ENCODE data around the gene RIPOR2.
A peak's percentile ranks its signal among the peaks of the same experiment; 100 is the strongest.

The RIPOR2 gene

GRCh38 chr6:24911796-24912382, 23.9 kb downstream of the RIPOR2 start:
- no peaks in the 10 kb centered on the region for H3K36me3 Mint-ChIP-seq (ENCODE audit: low read depth)
- peaks cover 38% of the 10 kb centered on the region for H3K27me3 Mint-ChIP-seq (ENCODE audit: low read depth)

GRCh38 chr6:24910961-24911725, 24.6 kb downstream of the RIPOR2 start:
- H3K27me3 Mint-ChIP-seq (ENCODE audit: low read depth): peaks cover 38% of the 10 kb centered on the region
- no peaks in the 10 kb centered on the region for H3K9me3 Mint-ChIP-seq
- no peak for TF ChIP-seq CTCF (IDR thresholded peaks at IDR 0.05; ENCODE audit: unreplicated experiment in 3 of 3)

More at GRCh38 chr6:24911796-24912382, 23.9 kb downstream of the RIPOR2 start:
- Mint-ChIP-seq H3K27ac (peak overlapping the region; percentile 28 to 82 (median 59)), H3K4me1 (peaks cover 69% of the 10 kb centered on the region), H3K9me3 (no peaks in the 10 kb centered on the region), H3K4me3 (peak overlapping the region; percentile 89 to 95 (median 93))
- TF ChIP-seq CTCF (IDR thresholded peaks at IDR 0.05; ENCODE audit: unreplicated experiment in 3 of 3): no peak

GRCh38 chr6:24910331-24910960, 25.3 kb downstream of the RIPOR2 start:
- Mint-ChIP-seq H3K4me1 (peaks cover 74% of the 10 kb centered on the region), H3K4me3 (peak overlapping the region; percentile 89 to 95 (median 93)), H3K9me3 (no peaks in the 10 kb centered on the region)

More at GRCh38 chr6:24910961-24911725, 24.6 kb downstream of the RIPOR2 start:
- peak overlapping the region; percentile 89 to 95 (median 93) for H3K4me3 Mint-ChIP-seq
- H3K27ac Mint-ChIP-seq: peak overlapping the region; percentile 59 to 82 (median 61)
- no peaks in the 10 kb centered on the region for H3K36me3 Mint-ChIP-seq (ENCODE audit: low read depth)
- peaks cover 72% of the 10 kb centered on the region for H3K4me1 Mint-ChIP-seq

GRCh38 chr6:24909241-24910216, 26.2 kb downstream of the RIPOR2 start:
- Mint-ChIP-seq H3K4me1 (peaks cover 81% of the 10 kb centered on the region), H3K27me3 (ENCODE audit: low read depth) (peaks cover 38% of the 10 kb centered on the region), H3K4me3 (peak overlapping the region; percentile 89 to 95 (median 93)), H3K36me3 (ENCODE audit: low read depth) (no peaks in the 10 kb centered on the region), H3K9me3 (no peaks in the 10 kb centered on the region), H3K27ac (peak overlapping the region; percentile 12 to 49 (median 35))
- no peak for TF ChIP-seq CTCF (IDR thresholded peaks at IDR 0.05; ENCODE audit: unreplicated experiment in 3 of 3)

More at GRCh38 chr6:24910331-24910960, 25.3 kb downstream of the RIPOR2 start:
- H3K27me3 Mint-ChIP-seq (ENCODE audit: low read depth): peaks cover 38% of the 10 kb centered on the region
- no peaks in the 10 kb centered on the region for H3K36me3 Mint-ChIP-seq (ENCODE audit: low read depth)
- peak overlapping the region; percentile 35 to 61 (median 54) for H3K27ac Mint-ChIP-seq
- no peak for TF ChIP-seq CTCF (IDR thresholded peaks at IDR 0.05; ENCODE audit: unreplicated experiment in 3 of 3)

GRCh38 chr6:24908650-24909035, 27.1 kb downstream of the RIPOR2 start:
- Mint-ChIP-seq H3K9me3 (peaks cover 7% of the 10 kb centered on the region), H3K36me3 (ENCODE audit: low read depth) (no peaks in the 10 kb centered on the region), H3K4me3 (peak overlapping the region; percentile 89 to 95 (median 93)), H3K27me3 (ENCODE audit: low read depth) (peaks cover 35% of the 10 kb centered on the region), H3K4me1 (peaks cover 88% of the 10 kb centered on the region), H3K27ac (peak overlapping the region; percentile 7 to 67 (median 12))
- TF ChIP-seq CTCF (IDR thresholded peaks at IDR 0.05; ENCODE audit: unreplicated experiment in 3 of 3): no peak

Data from nephron (organoid).